CD4-positive, CD25-positive, alpha-beta regulatory T cell (primary cell): Measurements from ENCODE around the gene OMG. TPM values are rescaled to one million over a fixed set of nuclear protein-coding genes. Genes with fewer than 3 reads are reported as not detected.

Experiments
- ATAC-seq, 2 donors: fragments of 150-1000 bp; cut with Tn5 transposase; one replicate each; pipeline ENCODE4 v1.10.0; 2021; ENCODE audit warnings: low read depth in 2 of 2, moderate number of reproducible peaks in 2 of 2, moderate library complexity in 1 of 2
- DNase-seq, 3 donors: peaks; one replicate each; pipeline versions ENCODE4 v3.0.0 to v3.0.0-alpha.2; 2012 to 2022; ENCODE audit warnings: mixed read lengths in 1 of 3
- H3K27ac ChIP-seq: one replicate; pipeline ENCODE4 v1.7.0; 2013; ENCODE audit warnings: mild to moderate bottlenecking, low read length; ENCODE audit not compliant: insufficient read depth, poor library complexity, severe bottlenecking
- H3K27me3 ChIP-seq: one replicate; pipeline ENCODE4 v1.7.0; 2013; ENCODE audit warnings: low read length; ENCODE audit not compliant: control insufficient read depth, insufficient read depth
- H3K36me3 ChIP-seq: one replicate; pipeline ENCODE4 v1.7.0; 2013; ENCODE audit warnings: mild to moderate bottlenecking, low read length, moderate library complexity; ENCODE audit not compliant: control insufficient read depth, insufficient read depth
- H3K4me1 ChIP-seq: 2 replicates; pipeline ENCODE4 v1.7.0; 2013; ENCODE audit warnings: mild to moderate bottlenecking, low read length; ENCODE audit not compliant: insufficient read depth, control insufficient read depth, poor library complexity, severe bottlenecking
- H3K4me3 ChIP-seq: one replicate; pipeline ENCODE4 v1.7.0; 2013; ENCODE audit warnings: low read depth, mild to moderate bottlenecking, low read length, moderate library complexity
- H3K9me3 ChIP-seq, 2 experiments: 1 replicate in 1 of 2; 2 replicates in 1 of 2; pipeline ENCODE4 v1.7.0; 2013; ENCODE audit warnings: low read length in 2 of 2, mild to moderate bottlenecking in 1 of 2, moderate library complexity in 1 of 2; ENCODE audit not compliant: control insufficient read depth in 2 of 2
- H3K27ac Mint-ChIP-seq, 3 donors: one replicate each; pipeline ENCODE4 v1.8.0; 2020 to 2022; ENCODE audit warnings: mild to moderate bottlenecking in 3 of 3, mixed read lengths in 3 of 3, moderate library complexity in 2 of 3
- H3K27me3 Mint-ChIP-seq: one replicate; pipeline ENCODE4 v1.8.0; 2022; ENCODE audit warnings: mild to moderate bottlenecking, mixed read lengths
- H3K36me3 Mint-ChIP-seq: one replicate; pipeline ENCODE4 v1.8.0; 2020; ENCODE audit warnings: mixed read lengths
- H3K4me1 Mint-ChIP-seq, 4 donors: one replicate each; pipeline ENCODE4 v1.8.0; 2020 to 2022; ENCODE audit warnings: mixed read lengths in 4 of 4, mild to moderate bottlenecking in 1 of 4
- H3K4me3 Mint-ChIP-seq, 4 donors: one replicate each; pipeline ENCODE4 v1.8.0; 2020 to 2022; ENCODE audit warnings: mild to moderate bottlenecking in 4 of 4, mixed read lengths in 4 of 4, moderate library complexity in 3 of 4
- H3K9me3 Mint-ChIP-seq, 7 donors: one replicate each; pipeline ENCODE4 v1.8.0; 2020 to 2022; ENCODE audit warnings: mixed read lengths in 7 of 7, mild to moderate bottlenecking in 3 of 7, moderate library complexity in 2 of 7
- polyA plus RNA-seq, 4 donors: library from polyadenylated mRNA; unstranded; fragments of 300-500 nt; fragmentation: Illumina TruSeq; gene quantifications; one replicate each; pipeline ENCODE4 v1.2.3, GENCODE V29; 2021
- total RNA-seq: library from RNA; stranded (reverse); gene quantifications from one replicate; pipeline ENCODE4 v1.2.3, GENCODE V29; 2022

Gene OMG
- total and polyA plus RNA-seq, 5 donors from 2014 or later, result 0.15 to 1.3 (median 0.33) TPM; not detected in 2

- no peaks in the 10 kb centered on the region for H3K27me3 Mint-ChIP-seq
- no peaks in the 10 kb centered on the region for H3K9me3 Mint-ChIP-seq
- ATAC-seq (no peak), DNase-seq (no peak)
- peak overlapping the region in 1 of 3 donors; percentile 5 for H3K27ac Mint-ChIP-seq
- Histone ChIP-seq H3K27me3 (no peaks in the 10 kb centered on the region), H3K9me3 (no peaks in the 10 kb centered on the region), H3K4me3 (no peak overlapping the region), H3K36me3 (no peaks in the 10 kb centered on the region), H3K27ac (no peak overlapping the region), H3K4me1 (no peaks in the 10 kb centered on the region)
- peaks cover 0 to 4% (median 0%) of the 10 kb centered on the region in 4 donors for H3K4me1 Mint-ChIP-seq
- H3K4me3 Mint-ChIP-seq, result no peak overlapping the region
- H3K36me3 Mint-ChIP-seq, result no peaks in the 10 kb centered on the region
Observed at GRCh38 chr17:31260151-31260550, 36.9 kb downstream of the OMG start.

- Mint-ChIP-seq H3K4me3 (no peak overlapping the region), H3K9me3 (no peaks in the 10 kb centered on the region), H3K27me3 (no peaks in the 10 kb centered on the region), H3K27ac (no peak overlapping the region), H3K4me1 (peaks cover 0 to 4% (median 0%) of the 10 kb centered on the region in 4 donors), H3K36me3 (no peaks in the 10 kb centered on the region)
- no peaks in the 10 kb centered on the region for H3K9me3 ChIP-seq
- ATAC-seq, result no peak
- no peaks in the 10 kb centered on the region for H3K27me3 ChIP-seq
- no peaks in the 10 kb centered on the region for H3K36me3 ChIP-seq
- H3K4me3 ChIP-seq, result no peak overlapping the region
- no peak overlapping the region for H3K27ac ChIP-seq
- H3K4me1 ChIP-seq, result no peaks in the 10 kb centered on the region
- no peak for DNase-seq
Observed at GRCh38 chr17:31256936-31257335, 40.1 kb downstream of the OMG start.

GRCh38 chr17:31254654-31255053 lies 42.4 kb downstream of the OMG start:
- no peak for ATAC-seq
- H3K27ac Mint-ChIP-seq, result no peak overlapping the region

GRCh38 chr17:31252741-31253140 lies 44.3 kb downstream of the OMG start:
- Mint-ChIP-seq H3K27me3 (no peaks in the 10 kb centered on the region), H3K4me1 (peaks cover 3 to 10% (median 5%) of the 10 kb centered on the region in 4 donors), H3K27ac (no peak overlapping the region), H3K9me3 (no peaks in the 10 kb centered on the region), H3K4me3 (no peak overlapping the region), H3K36me3 (peaks cover 9% of the 10 kb centered on the region)
- H3K9me3 ChIP-seq, result no peaks in the 10 kb centered on the region
- ATAC-seq (no peak), DNase-seq (no peak)
- H3K4me1 ChIP-seq, result no peaks in the 10 kb centered on the region
- H3K27ac ChIP-seq, result no peak overlapping the region
- H3K36me3 ChIP-seq, result no peaks in the 10 kb centered on the region
- no peaks in the 10 kb centered on the region for H3K27me3 ChIP-seq
- H3K4me3 ChIP-seq, result no peak overlapping the region

More at GRCh38 chr17:31254654-31255053, 42.4 kb downstream of the OMG start:
- no peaks in the 10 kb centered on the region for H3K9me3 Mint-ChIP-seq
- no peaks in the 10 kb centered on the region for H3K9me3 ChIP-seq
- H3K27ac ChIP-seq, result no peak overlapping the region
- H3K36me3 ChIP-seq, result no peaks in the 10 kb centered on the region
- DNase-seq, result no peak
- peaks cover 1% of the 10 kb centered on the region for H3K36me3 Mint-ChIP-seq
- peaks cover 3 to 10% (median 5%) of the 10 kb centered on the region in 4 donors for H3K4me1 Mint-ChIP-seq
- H3K27me3 ChIP-seq, result no peaks in the 10 kb centered on the region
- no peaks in the 10 kb centered on the region for H3K4me1 ChIP-seq
- H3K4me3 ChIP-seq, result no peak overlapping the region
- no peak overlapping the region for H3K4me3 Mint-ChIP-seq
- H3K27me3 Mint-ChIP-seq, result no peaks in the 10 kb centered on the region

- H3K36me3 Mint-ChIP-seq, result peaks cover 9% of the 10 kb centered on the region
- H3K27me3 Mint-ChIP-seq, result no peaks in the 10 kb centered on the region
- DNase-seq, result no peak
- Histone ChIP-seq H3K36me3 (no peaks in the 10 kb centered on the region), H3K27me3 (no peaks in the 10 kb centered on the region), H3K27ac (no peak overlapping the region), H3K9me3 (no peaks in the 10 kb centered on the region), H3K4me1 (no peaks in the 10 kb centered on the region), H3K4me3 (no peak overlapping the region)
- no peak overlapping the region for H3K27ac Mint-ChIP-seq
- no peak for ATAC-seq
- peaks cover 3 to 10% (median 5%) of the 10 kb centered on the region in 4 donors for H3K4me1 Mint-ChIP-seq
- H3K4me3 Mint-ChIP-seq, result no peak overlapping the region
- H3K9me3 Mint-ChIP-seq, result no peaks in the 10 kb centered on the region
Observed at GRCh38 chr17:31251970-31252328, 45.1 kb downstream of the OMG start.

GRCh38 chr17:31251105-31251969 lies 45.7 kb downstream of the OMG start:
- ATAC-seq (no peak), DNase-seq (no peak)
- no peaks in the 10 kb centered on the region for H3K27me3 ChIP-seq
- Mint-ChIP-seq H3K9me3 (no peaks in the 10 kb centered on the region), H3K27ac (peak overlapping the region in 2 of 3 donors; percentile 11 to 55), H3K4me3 (no peak overlapping the region), H3K36me3 (peaks cover 9% of the 10 kb centered on the region), H3K4me1 (peaks cover 3 to 10% (median 5%) of the 10 kb centered on the region in 4 donors), H3K27me3 (no peaks in the 10 kb centered on the region)
- H3K36me3 ChIP-seq, result no peaks in the 10 kb centered on the region
- no peaks in the 10 kb centered on the region for H3K9me3 ChIP-seq
- H3K4me3 ChIP-seq, result no peak overlapping the region
- no peak overlapping the region for H3K27ac ChIP-seq
- no peaks in the 10 kb centered on the region for H3K4me1 ChIP-seq

- Mint-ChIP-seq H3K36me3 (peaks cover 15% of the 10 kb centered on the region), H3K27me3 (no peaks in the 10 kb centered on the region), H3K27ac (peak overlapping the region in 1 of 3 donors; percentile 23), H3K9me3 (no peaks in the 10 kb centered on the region), H3K4me1 (peaks cover 3 to 10% (median 5%) of the 10 kb centered on the region in 4 donors), H3K4me3 (no peak overlapping the region)
- H3K4me1 ChIP-seq, result no peaks in the 10 kb centered on the region
- no peak overlapping the region for H3K4me3 ChIP-seq
- ATAC-seq (no peak), DNase-seq (no peak)
- H3K27me3 ChIP-seq, result no peaks in the 10 kb centered on the region
- no peaks in the 10 kb centered on the region for H3K9me3 ChIP-seq
- H3K27ac ChIP-seq, result no peak overlapping the region
- H3K36me3 ChIP-seq, result no peaks in the 10 kb centered on the region
Observed at GRCh38 chr17:31250229-31250628, 46.8 kb downstream of the OMG start.

- Mint-ChIP-seq H3K27me3 (no peaks in the 10 kb centered on the region), H3K4me3 (no peak overlapping the region), H3K9me3 (no peaks in the 10 kb centered on the region), H3K27ac (no peak overlapping the region), H3K36me3 (peaks cover 18% of the 10 kb centered on the region), H3K4me1 (peaks cover 3 to 10% (median 5%) of the 10 kb centered on the region in 4 donors)
- Histone ChIP-seq H3K4me1 (no peaks in the 10 kb centered on the region), H3K27me3 (no peaks in the 10 kb centered on the region), H3K4me3 (no peak overlapping the region), H3K9me3 (no peaks in the 10 kb centered on the region), H3K36me3 (no peaks in the 10 kb centered on the region), H3K27ac (no peak overlapping the region)
- ATAC-seq, result no peak
- DNase-seq, result no peak
Observed at GRCh38 chr17:31249835-31250141, 47.3 kb downstream of the OMG start.
